ENCODE data around the gene FXYD4.

DNA sequence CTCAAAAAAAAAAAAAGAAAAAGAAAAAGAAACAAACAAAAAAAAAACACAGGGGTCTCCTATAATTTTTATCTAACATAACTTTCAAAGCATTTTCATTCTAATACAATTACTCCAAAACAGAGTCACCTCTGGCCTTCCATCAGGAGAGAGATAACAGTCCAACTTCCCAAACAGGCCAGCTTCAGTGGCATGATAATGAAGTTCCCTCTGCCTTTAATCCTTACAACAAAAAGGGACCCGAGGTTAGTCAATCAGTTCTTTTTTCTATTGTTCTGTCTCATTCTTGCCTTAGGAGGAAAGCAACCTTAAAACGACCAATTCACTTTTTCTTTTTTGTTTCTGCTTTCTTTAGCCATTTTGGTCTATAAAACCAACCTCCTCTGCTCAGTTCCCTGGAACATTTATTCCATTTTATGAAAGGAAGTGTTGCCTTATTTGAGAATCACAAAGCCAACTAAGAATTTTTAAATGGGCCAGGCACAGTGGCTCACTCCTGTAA lies 16.5 kb upstream of the FXYD4 start:
- TF ChIP-seq EZH2 (IDR thresholded peaks at IDR 0.05; ENCODE audit: low read length) = no peak
- TF ChIP-seq, protein P1, sequence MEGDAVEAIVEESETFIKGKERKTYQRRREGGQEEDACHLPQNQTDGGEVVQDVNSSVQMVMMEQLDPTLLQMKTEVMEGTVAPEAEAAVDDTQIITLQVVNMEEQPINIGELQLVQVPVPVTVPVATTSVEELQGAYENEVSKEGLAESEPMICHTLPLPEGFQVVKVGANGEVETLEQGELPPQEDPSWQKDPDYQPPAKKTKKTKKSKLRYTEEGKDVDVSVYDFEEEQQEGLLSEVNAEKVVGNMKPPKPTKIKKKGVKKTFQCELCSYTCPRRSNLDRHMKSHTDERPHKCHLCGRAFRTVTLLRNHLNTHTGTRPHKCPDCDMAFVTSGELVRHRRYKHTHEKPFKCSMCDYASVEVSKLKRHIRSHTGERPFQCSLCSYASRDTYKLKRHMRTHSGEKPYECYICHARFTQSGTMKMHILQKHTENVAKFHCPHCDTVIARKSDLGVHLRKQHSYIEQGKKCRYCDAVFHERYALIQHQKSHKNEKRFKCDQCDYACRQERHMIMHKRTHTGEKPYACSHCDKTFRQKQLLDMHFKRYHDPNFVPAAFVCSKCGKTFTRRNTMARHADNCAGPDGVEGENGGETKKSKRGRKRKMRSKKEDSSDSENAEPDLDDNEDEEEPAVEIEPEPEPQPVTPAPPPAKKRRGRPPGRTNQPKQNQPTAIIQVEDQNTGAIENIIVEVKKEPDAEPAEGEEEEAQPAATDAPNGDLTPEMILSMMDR (optimal IDR thresholded peaks at IDR 0.05 in 1 of 3, IDR thresholded peaks at IDR 0.05 in 1 of 3, conservative IDR thresholded peaks at IDR 0.05 in 1 of 3; ENCODE audit: extremely low read depth in 1 of 3, insufficient read depth in 2 of 3, low read length in 3 of 3) = no peak
